Esophagus mucosa (tissue), 1 donor: ENCODE measurements around the gene CATSPER2. TPM values are rescaled to one million over a fixed set of nuclear protein-coding genes. Genes with fewer than 3 reads are reported as not detected.

Experiments
- ATAC-seq: fragments of 200-7000 bp; cut with Tn5 transposase; one replicate; pipeline ENCODE4 v1.9.1; 2020
- total RNA-seq: library from RNA; stranded (reverse); gene quantifications from one replicate; pipeline ENCODE4 v1.2.4, GENCODE V29; 2023
- donor health status: DM: yes; HTN: yes; CAD: no.

CATSPER2 gene
- total RNA-seq, 1 donor from 2014 or later: 3.5 TPM

- ATAC-seq: peak; percentile 86
Measured at GRCh38 chr15:43592841-43593240, 55.8 kb downstream of the CATSPER2 start.

- ATAC-seq: peak; percentile 92
Measured at GRCh38 chr15:43589778-43590466, 58.7 kb downstream of the CATSPER2 start, which contains the start of gene PPIP5K1. Gene PPIP5K1, minus strand, starts transcription at chr15:43590208. Its CDS starts 5,704 bp downstream, at chr15:43584504.

Other genes with a start within 250 kb of the CATSPER2 start
- 16.5 TPM for gene TP53BP1, start 155.7 kb downstream of the CATSPER2 start, total RNA-seq
- gene MAP1A, start 131.2 kb downstream of the CATSPER2 start, total RNA-seq: 0.76 TPM
- gene PPIP5K1, start 58.6 kb downstream of the CATSPER2 start, total RNA-seq: 27.3 TPM
- gene CKMT1B, start 54.8 kb downstream of the CATSPER2 start, total RNA-seq: 50.7 TPM
- not detected for gene STRC, start 30.0 kb downstream of the CATSPER2 start, total RNA-seq
- 63.2 TPM for gene CKMT1A, start 45.0 kb upstream of the CATSPER2 start, total RNA-seq
- gene PDIA3, start 97.6 kb upstream of the CATSPER2 start, total RNA-seq: 209 TPM
- gene ELL3, start 128.1 kb upstream of the CATSPER2 start, total RNA-seq: 12.7 TPM
- gene SERF2, start 143.5 kb upstream of the CATSPER2 start, total RNA-seq: 616 TPM
- gene SERINC4, start 151.4 kb upstream of the CATSPER2 start, total RNA-seq: 0.36 TPM
- 14.0 TPM for gene HYPK, start 151.8 kb upstream of the CATSPER2 start, total RNA-seq
- gene MFAP1, start 175.8 kb upstream of the CATSPER2 start, total RNA-seq: 15.1 TPM
- 10.4 TPM for gene WDR76, start 178.2 kb upstream of the CATSPER2 start, total RNA-seq